Measurements from ENCODE around the gene ECT2L.
A peak's percentile ranks its signal among the peaks of the same experiment; 100 is the strongest.

ECT2L gene

GRCh38 chr6:138806889-138807288 is 11.0 kb downstream of the ECT2L start:
- no peak for DNase-seq

GRCh38 chr6:138809677-138810076 is 13.8 kb downstream of the ECT2L start:
- no peak for DNase-seq

- DNase-seq = no peak
Measured at GRCh38 chr6:138811866-138812265, 16.0 kb downstream of the ECT2L start.

- no peak for DNase-seq
Measured at GRCh38 chr6:138814179-138814834, 18.4 kb downstream of the ECT2L start.

GRCh38 chr6:138815221-138815620 is 19.3 kb downstream of the ECT2L start:
- no peak for DNase-seq

GRCh38 chr6:138815797-138816528 is 20.1 kb downstream of the ECT2L start:
- peak; percentile 54 for DNase-seq

GRCh38 chr6:138817799-138818198 is 21.9 kb downstream of the ECT2L start:
- no peak for DNase-seq

GRCh38 chr6:138818496-138819194 is 22.8 kb downstream of the ECT2L start:
- DNase-seq = no peak

GRCh38 chr6:138821519-138821918 is 25.6 kb downstream of the ECT2L start:
- no peak for DNase-seq

- DNase-seq = peak; percentile 6
Measured at GRCh38 chr6:138824482-138825144, 28.7 kb downstream of the ECT2L start.

- DNase-seq = no peak
Measured at GRCh38 chr6:138830248-138830647, 34.4 kb downstream of the ECT2L start.

GRCh38 chr6:138832182-138832581 is 36.3 kb downstream of the ECT2L start:
- DNase-seq = no peak

- no peak for DNase-seq
Measured at GRCh38 chr6:138833816-138834539, 38.1 kb downstream of the ECT2L start.

- no peak for DNase-seq
Measured at GRCh38 chr6:138837246-138837645, 41.4 kb downstream of the ECT2L start.

GRCh38 chr6:138844192-138844591 is 48.3 kb downstream of the ECT2L start:
- DNase-seq = no peak

GRCh38 chr6:138847884-138848283 is 52.0 kb downstream of the ECT2L start:
- DNase-seq = no peak

- DNase-seq = no peak
Measured at GRCh38 chr6:138848461-138848860, 52.6 kb downstream of the ECT2L start.

GRCh38 chr6:138849791-138850190 is 53.9 kb downstream of the ECT2L start:
- no peak for DNase-seq

- DNase-seq = no peak
Measured at GRCh38 chr6:138856654-138857053, 60.8 kb downstream of the ECT2L start.

- DNase-seq = no peak
Measured at GRCh38 chr6:138857775-138858174, 61.9 kb downstream of the ECT2L start.

GRCh38 chr6:138862456-138862855 is 66.6 kb downstream of the ECT2L start:
- no peak for DNase-seq

GRCh38 chr6:138863321-138863720 is 67.4 kb downstream of the ECT2L start:
- DNase-seq = no peak
